Esophagus (tissue), 2 donors: Measurements from ENCODE around the gene RARB. TPM values are rescaled to one million over a fixed set of nuclear protein-coding genes. Genes with fewer than 3 reads are reported as not detected.

Experiments
- H3K27ac ChIP-seq, 2 donors: one replicate each; pipeline ENCODE4 v1.5.1; 2013; ENCODE audit warnings: low read depth in 2 of 2, mild to moderate bottlenecking in 2 of 2, inconsistent platforms in 1 of 2, low read length in 1 of 2, moderate library complexity in 1 of 2
- H3K27me3 ChIP-seq, 2 donors: one replicate each; pipeline ENCODE4 v1.6.1; 2013; ENCODE audit warnings: low read length in 2 of 2, control low read depth in 1 of 2, mild to moderate bottlenecking in 1 of 2; ENCODE audit not compliant: insufficient read depth in 2 of 2, control insufficient read depth in 1 of 2
- H3K36me3 ChIP-seq, 2 donors: one replicate each; pipeline ENCODE4 v1.6.1; 2013; ENCODE audit warnings: low read length in 1 of 2; ENCODE audit not compliant: control insufficient read depth in 2 of 2, insufficient read depth in 2 of 2
- H3K4me1 ChIP-seq, 2 donors: one replicate each; pipeline ENCODE4 v1.6.1; 2013; ENCODE audit warnings: low read length in 1 of 2; ENCODE audit not compliant: control insufficient read depth in 2 of 2, insufficient read depth in 2 of 2
- H3K4me3 ChIP-seq, 2 donors: one replicate each; pipeline ENCODE4 v1.5.1; 2013; ENCODE audit warnings: low read length in 2 of 2, mild to moderate bottlenecking in 2 of 2, low read depth in 1 of 2, moderate library complexity in 1 of 2
- H3K9me3 ChIP-seq, 2 donors: one replicate each; pipeline ENCODE4 v1.6.1; 2013; ENCODE audit warnings: mild to moderate bottlenecking in 2 of 2, low read depth in 1 of 2, low read length in 1 of 2, moderate library complexity in 1 of 2; ENCODE audit not compliant: control insufficient read depth in 2 of 2, insufficient read depth in 1 of 2
- WGBS, 2 donors: extraction: QIAGEN DNeasy Blood & Tissue Kit; methylation state at CpG; one replicate each; pipeline ENCODE4 v1.1.7; 2013; 5-methylcytosine and 5-hydroxymethylcytosine counted together
- polyA plus RNA-seq, 2 donors: library from polyadenylated mRNA; stranded (reverse); fragments of 200-250 nt; gene quantifications; one replicate each; pipeline ENCODE4 v1.2.3, GENCODE V29; 2013
- donor health status: healthy with polysubstance abuse.
- donor health status: Bipolar disorder and iron deficiency.

The RARB gene
- polyA plus RNA-seq, 2 donors, result 1.6 to 2.2 TPM

- no peak overlapping the region for H3K4me3 ChIP-seq
- no peaks in the 10 kb centered on the region for H3K9me3 ChIP-seq
- WGBS, 2 donors, result 76 to 80% methylated on average over 6 of the region's 6 CpGs
- H3K4me1 ChIP-seq, result no peaks in the 10 kb centered on the region
- H3K36me3 ChIP-seq, result no peaks in the 10 kb centered on the region
- H3K27ac ChIP-seq, result no peak overlapping the region
- no peaks in the 10 kb centered on the region for H3K27me3 ChIP-seq
Observed at GRCh38 chr3:25486932-25487331, 58.9 kb downstream of the RARB start.

DNA sequence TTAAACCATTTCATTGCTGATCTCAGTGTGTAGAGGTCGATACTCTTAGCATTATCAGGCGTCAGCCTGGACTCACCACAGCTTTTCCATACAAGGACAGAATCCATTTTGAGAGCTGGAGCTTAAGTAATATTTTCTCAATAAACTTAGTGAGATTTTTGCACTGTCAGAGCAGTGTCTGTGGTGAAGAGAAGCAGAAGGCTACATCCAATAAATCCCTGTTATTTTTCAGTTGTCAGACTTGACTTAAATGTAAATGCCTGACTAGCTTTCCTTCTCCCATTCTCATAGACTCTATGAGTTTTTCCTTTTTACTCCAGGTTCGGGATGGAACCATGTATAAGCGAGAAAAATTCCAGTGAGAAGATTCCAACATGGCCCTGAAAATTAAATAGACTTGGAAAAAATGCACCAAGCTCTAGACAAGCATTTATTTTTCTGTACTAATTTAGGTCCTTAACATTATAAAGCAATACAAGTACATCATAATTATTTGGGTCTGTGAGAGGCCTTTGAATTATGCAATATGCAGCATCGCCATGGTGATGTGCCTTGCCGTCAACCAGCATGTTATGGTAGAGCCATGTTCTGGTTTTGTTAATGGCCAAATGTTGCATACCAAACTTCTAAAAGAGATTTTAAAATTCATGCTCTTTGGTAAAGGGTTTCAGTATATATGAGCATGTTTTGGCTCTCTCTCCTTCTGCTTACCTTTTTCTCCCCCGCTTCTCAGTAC lies 62.0 kb downstream of the RARB start:
- no peak overlapping the region for H3K4me3 ChIP-seq
- WGBS, 2 donors, result 73 to 78% methylated on average over 7 of the region's 7 CpGs
- H3K9me3 ChIP-seq, result peaks cover 0 to 4% of the 10 kb centered on the region in 2 donors
- H3K4me1 ChIP-seq, result no peaks in the 10 kb centered on the region
- H3K36me3 ChIP-seq, result no peaks in the 10 kb centered on the region
- H3K27me3 ChIP-seq, result no peaks in the 10 kb centered on the region
- no peak overlapping the region for H3K27ac ChIP-seq

- WGBS, 2 donors, result 61% methylated on average over 3 of the region's 3 CpGs
- Histone ChIP-seq H3K36me3 (no peaks in the 10 kb centered on the region), H3K9me3 (peaks cover 0 to 9% of the 10 kb centered on the region in 2 donors), H3K4me3 (no peak overlapping the region), H3K27me3 (no peaks in the 10 kb centered on the region), H3K4me1 (no peaks in the 10 kb centered on the region), H3K27ac (no peak overlapping the region)
Observed at GRCh38 chr3:25493246-25493645, 65.2 kb downstream of the RARB start.

DNA sequence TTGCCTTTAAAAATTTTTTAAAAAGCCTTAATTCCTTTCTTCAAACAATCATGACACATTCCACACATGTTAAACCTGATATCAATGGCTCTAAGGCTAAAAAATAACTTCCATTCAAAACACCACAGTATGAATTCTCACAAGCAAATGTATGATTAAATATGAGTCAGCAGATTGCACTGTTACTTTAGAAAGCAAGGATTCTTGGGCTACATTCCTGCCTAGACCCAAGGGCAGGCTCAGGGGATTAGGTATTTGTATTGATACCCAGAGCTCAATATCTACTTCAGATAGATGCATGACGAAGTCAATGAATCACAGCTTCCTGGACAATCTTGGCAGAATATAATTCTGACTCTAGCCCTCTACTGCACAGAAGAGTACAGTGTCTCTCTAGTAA lies 65.7 kb downstream of the RARB start:
- Histone ChIP-seq H3K27me3 (no peaks in the 10 kb centered on the region), H3K27ac (no peak overlapping the region), H3K36me3 (no peaks in the 10 kb centered on the region), H3K4me3 (no peak overlapping the region), H3K4me1 (no peaks in the 10 kb centered on the region), H3K9me3 (peaks cover 0 to 9% of the 10 kb centered on the region in 2 donors)
- 51 to 67% methylated on average over 1 of the region's 1 CpG for WGBS, 2 donors

DNA sequence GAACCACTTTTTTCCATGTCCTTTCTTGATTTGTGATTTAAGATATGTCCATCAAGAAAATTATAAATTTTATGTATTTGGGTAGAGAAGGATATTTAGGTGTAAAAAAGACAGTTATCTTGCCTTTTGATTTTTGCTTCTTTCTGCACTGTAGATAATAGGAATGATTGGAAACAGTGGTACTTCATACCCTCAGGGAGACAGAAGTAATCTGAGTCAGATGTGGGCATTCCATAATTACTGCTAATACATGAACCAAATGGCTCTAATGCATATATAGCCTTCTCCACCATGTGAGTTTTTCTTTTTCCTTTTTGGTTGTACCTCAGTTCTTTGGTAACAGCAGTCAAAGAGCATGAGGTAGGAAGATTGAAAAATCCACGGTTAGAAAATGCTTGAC lies 67.2 kb downstream of the RARB start:
- no peaks in the 10 kb centered on the region for H3K4me1 ChIP-seq
- WGBS, 2 donors, result 63 to 76% methylated on average over 1 of the region's 1 CpG

GRCh38 chr3:25495726-25496253 lies 67.7 kb downstream of the RARB start:
- 78 to 82% methylated on average over 5 of the region's 5 CpGs for WGBS, 2 donors
- peaks cover 0 to 9% of the 10 kb centered on the region in 2 donors for H3K9me3 ChIP-seq
- H3K27me3 ChIP-seq, result no peaks in the 10 kb centered on the region
- H3K27ac ChIP-seq, result no peak overlapping the region
- H3K4me1 ChIP-seq, result no peaks in the 10 kb centered on the region
- no peaks in the 10 kb centered on the region for H3K36me3 ChIP-seq
- no peak overlapping the region for H3K4me3 ChIP-seq

More for the DNA sequence above, 67.2 kb downstream of the RARB start:
- Histone ChIP-seq H3K27ac (no peak overlapping the region), H3K27me3 (no peaks in the 10 kb centered on the region), H3K9me3 (peaks cover 0 to 9% of the 10 kb centered on the region in 2 donors), H3K36me3 (no peaks in the 10 kb centered on the region), H3K4me3 (no peak overlapping the region)

GRCh38 chr3:25497096-25497495 lies 69.0 kb downstream of the RARB start:
- Histone ChIP-seq H3K4me1 (no peaks in the 10 kb centered on the region), H3K27ac (no peak overlapping the region), H3K4me3 (no peak overlapping the region), H3K27me3 (no peaks in the 10 kb centered on the region), H3K9me3 (peaks cover 0 to 9% of the 10 kb centered on the region in 2 donors), H3K36me3 (no peaks in the 10 kb centered on the region)
- WGBS, 2 donors, result 96% methylated on average over 10 of the region's 10 CpGs

GRCh38 chr3:25500706-25501210 lies 72.7 kb downstream of the RARB start:
- no peaks in the 10 kb centered on the region for H3K4me1 ChIP-seq
- peaks cover 0 to 5% of the 10 kb centered on the region in 2 donors for H3K9me3 ChIP-seq
- no peaks in the 10 kb centered on the region for H3K36me3 ChIP-seq
- 74 to 83% methylated on average over 5 of the region's 5 CpGs for WGBS, 2 donors
- H3K27ac ChIP-seq, result no peak overlapping the region
- H3K4me3 ChIP-seq, result no peak overlapping the region
- no peaks in the 10 kb centered on the region for H3K27me3 ChIP-seq

- Histone ChIP-seq H3K27ac (no peak overlapping the region), H3K36me3 (no peaks in the 10 kb centered on the region), H3K9me3 (peaks cover 0 to 2% of the 10 kb centered on the region in 2 donors), H3K4me3 (no peak overlapping the region), H3K4me1 (peaks cover 0 to 2% of the 10 kb centered on the region in 2 donors), H3K27me3 (no peaks in the 10 kb centered on the region)
- WGBS, 2 donors, result 83 to 87% methylated on average over 1 of the region's 1 CpG
Observed at GRCh38 chr3:25502233-25502632, 74.2 kb downstream of the RARB start.

DNA sequence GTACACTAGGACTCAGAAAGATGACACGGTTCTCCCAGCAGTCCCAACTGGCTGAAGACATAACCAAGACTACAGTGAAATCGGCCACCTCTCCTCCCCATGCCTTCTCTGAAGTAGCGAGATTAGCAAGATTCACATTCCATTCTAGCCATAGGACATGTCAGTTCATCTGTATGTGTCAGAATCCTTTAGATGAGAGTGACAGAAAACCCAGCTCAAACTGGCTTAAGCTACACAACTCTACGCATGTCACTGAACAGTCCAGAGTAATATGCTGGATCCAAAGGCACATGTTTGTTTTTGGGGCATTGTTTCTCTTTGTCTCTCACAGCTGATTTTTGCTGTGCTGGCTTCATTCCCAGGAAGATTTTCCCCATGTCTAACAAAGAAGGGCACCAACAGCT lies 75.8 kb downstream of the RARB start:
- Histone ChIP-seq H3K27ac (no peak overlapping the region), H3K4me1 (peaks cover 0 to 5% of the 10 kb centered on the region in 2 donors), H3K36me3 (no peaks in the 10 kb centered on the region), H3K9me3 (no peaks in the 10 kb centered on the region), H3K27me3 (no peaks in the 10 kb centered on the region), H3K4me3 (no peak overlapping the region)
- WGBS, 2 donors, result 88 to 90% methylated on average over 4 of the region's 4 CpGs
